ENCODE data around the gene C4orf33. TPM values are rescaled to one million over a fixed set of nuclear protein-coding genes. Genes with fewer than 3 reads are reported as not detected.
A peak's percentile ranks its signal among the peaks of the same experiment; 100 is the strongest.
"Not testable (repeated sequence)": the region's sequence is repeated elsewhere in the genome, so short reads cannot be mapped to it uniquely, and the experiment has no call there.

Gene C4orf33
- 10 to 100 TPM; 12.0 to 13.3 (median 12.0) TPM for polyA plus RNA-seq (ENCODE audit: insufficient read length in 3 of 3)
- long read RNA-seq, donor 1, full-length matches to known transcripts, result 2 of 2 reads
- long read RNA-seq, donor 1, partial matches to known transcripts, result 0 of 2 reads
- long read RNA-seq, donor 1, other reads (novel, unspliced or antisense), result 0 of 2 reads
- long read RNA-seq, donor 2, partial matches to known transcripts, result 0 of 1 reads
- long read RNA-seq, donor 2, other reads (novel, unspliced or antisense), result 0 of 1 reads
- long read RNA-seq, donor 3, full-length matches to known transcripts, result 6 of 6 reads
- long read RNA-seq, donor 3, partial matches to known transcripts, result 0 of 6 reads
- long read RNA-seq, donor 3, other reads (novel, unspliced or antisense), result 0 of 6 reads
- long read RNA-seq, donor 4, full-length matches to known transcripts, result 4 of 4 reads
- long read RNA-seq, donor 4, partial matches to known transcripts, result 0 of 4 reads
- long read RNA-seq, donor 4, other reads (novel, unspliced or antisense), result 0 of 4 reads
- long read RNA-seq, donor 5, result 0 reads
- long read RNA-seq, donor 6, full-length matches to known transcripts, result 2 of 2 reads
- long read RNA-seq, donor 6, partial matches to known transcripts, result 0 of 2 reads
- long read RNA-seq, donor 6, other reads (novel, unspliced or antisense), result 0 of 2 reads
- long read RNA-seq, donor 7, full-length matches to known transcripts, result 3 of 3 reads
- long read RNA-seq, donor 7, partial matches to known transcripts, result 0 of 3 reads
- long read RNA-seq, donor 7, other reads (novel, unspliced or antisense), result 0 of 3 reads
- long read RNA-seq, donor 8, result 0 reads
- long read RNA-seq, donor 9, result 0 reads
- long read RNA-seq, donor 10, full-length matches to known transcripts, result 4 of 4 reads
- long read RNA-seq, donor 10, partial matches to known transcripts, result 0 of 4 reads
- long read RNA-seq, donor 10, other reads (novel, unspliced or antisense), result 0 of 4 reads
- long read RNA-seq, donor 11, partial matches to known transcripts, result 0 of 2 reads
- long read RNA-seq, donor 11, other reads (novel, unspliced or antisense), result 0 of 2 reads
- long read RNA-seq, donor 12, full-length matches to known transcripts, result 1 of 1 reads
- long read RNA-seq, donor 12, partial matches to known transcripts, result 0 of 1 reads
- long read RNA-seq, donor 12, other reads (novel, unspliced or antisense), result 0 of 1 reads
- long read RNA-seq, donor 13, result 0 reads
- long read RNA-seq, donor 14, full-length matches to known transcripts, result 1 of 1 reads
- long read RNA-seq, donor 14, partial matches to known transcripts, result 0 of 1 reads
- long read RNA-seq, donor 14, other reads (novel, unspliced or antisense), result 0 of 1 reads
- long read RNA-seq, donor 15, result 0 reads
- long read RNA-seq, donor 16, transcript C4orf33-202 (6 exons, 1,588 nt), result major isoform, 7 of 8 reads
- long read RNA-seq, donor 16, partial matches to known transcripts, result 0 of 8 reads
- long read RNA-seq, donor 16, other reads (novel, unspliced or antisense), result 0 of 8 reads

GRCh38 chr4:129095811-129096454, at the start of gene C4orf33:
Gene C4orf33, plus strand, starts transcription at chr4:129096152. Its CDS starts 6,459 bp downstream, at chr4:129102611.
- peak; percentile 26 to 64 (median 50) for DNase-seq (ENCODE audit: extremely low read depth in 1 of 11, low read depth in 9 of 11, low spot score in 4 of 11)

- DNase-seq (ENCODE audit: extremely low read depth in 1 of 11, low read depth in 9 of 11, low spot score in 4 of 11), result no peak
These were observed 36.9 kb upstream of the C4orf33 start for GRCh38 chr4:129059028-129059427.

DNA sequence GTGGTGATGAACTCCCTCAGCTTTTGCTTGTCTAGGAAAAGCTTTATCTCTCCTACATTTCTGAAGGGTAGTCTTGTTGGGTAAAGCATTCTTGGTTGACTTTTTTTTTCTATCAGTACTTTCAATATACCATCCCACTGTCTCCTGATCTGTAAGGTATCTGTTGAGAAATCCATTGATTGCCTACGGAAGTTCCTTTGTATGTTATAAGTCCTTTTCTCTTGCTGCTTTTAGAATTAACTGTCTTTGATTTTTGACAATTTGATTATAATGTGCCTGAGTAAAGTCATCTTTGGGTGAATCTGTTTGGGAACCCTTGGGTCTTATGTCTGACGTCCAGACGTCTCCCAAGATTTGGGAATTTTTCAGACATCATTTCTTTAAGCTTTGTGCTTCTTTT, 33.4 kb upstream of the C4orf33 start:
- DNase-seq (ENCODE audit: extremely low read depth in 1 of 11, low read depth in 9 of 11, low spot score in 4 of 11), result no peak

- DNase-seq (ENCODE audit: extremely low read depth in 1 of 11, low read depth in 9 of 11, low spot score in 4 of 11), result no peak
These were observed 32.3 kb upstream of the C4orf33 start for GRCh38 chr4:129063640-129064039.

DNA sequence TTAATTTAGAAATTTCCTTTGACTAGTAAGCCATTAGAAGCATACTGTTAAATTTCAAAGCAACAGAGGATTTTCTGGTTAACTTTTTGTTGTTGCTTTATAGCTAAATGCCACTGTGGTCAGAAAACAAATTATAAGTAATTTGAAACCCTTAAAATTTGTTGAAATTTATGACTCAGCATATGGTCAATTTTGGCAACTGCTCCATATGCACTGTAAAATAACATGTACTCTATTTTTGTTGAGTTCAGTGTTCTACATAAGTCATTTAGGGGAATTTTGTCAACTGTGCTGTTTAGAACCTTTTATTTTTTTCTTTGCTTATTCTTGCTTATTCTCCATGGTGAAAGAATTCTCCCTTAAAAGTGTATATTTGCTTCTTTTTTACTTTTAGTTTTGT, 31.2 kb upstream of the C4orf33 start:
- DNase-seq (ENCODE audit: extremely low read depth in 1 of 11, low read depth in 9 of 11, low spot score in 4 of 11), result peak in 2 of 11 donors; percentile 3 to 4

DNA sequence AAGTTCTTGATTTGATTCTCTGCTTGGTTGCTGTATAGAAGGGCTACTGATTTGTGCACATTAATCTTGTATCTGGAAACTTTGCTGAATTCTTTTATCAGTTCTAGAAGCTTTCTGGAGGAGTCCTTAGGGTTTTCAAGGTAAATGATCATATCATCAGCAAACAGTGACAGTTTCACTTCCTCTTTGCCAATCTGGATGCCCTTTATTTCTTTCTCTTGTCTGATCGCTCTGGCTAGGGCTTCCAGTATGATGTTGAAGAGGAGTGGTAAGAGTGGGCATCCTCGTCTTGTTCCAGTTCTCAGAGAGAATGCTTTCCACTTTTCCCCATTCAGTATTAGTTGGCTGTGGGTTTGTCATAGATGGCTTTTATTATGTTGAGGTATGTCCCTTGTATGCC, 26.4 kb upstream of the C4orf33 start:
- DNase-seq (ENCODE audit: extremely low read depth in 1 of 11, low read depth in 9 of 11, low spot score in 4 of 11), result not testable (repeated sequence)

- DNase-seq (ENCODE audit: extremely low read depth in 1 of 11, low read depth in 9 of 11, low spot score in 4 of 11), result no peak
These were observed 18.6 kb upstream of the C4orf33 start for GRCh38 chr4:129077326-129077725.

GRCh38 chr4:129080129-129080528, 15.8 kb upstream of the C4orf33 start:
- DNase-seq (ENCODE audit: extremely low read depth in 1 of 11, low read depth in 9 of 11, low spot score in 4 of 11), result no peak

DNA sequence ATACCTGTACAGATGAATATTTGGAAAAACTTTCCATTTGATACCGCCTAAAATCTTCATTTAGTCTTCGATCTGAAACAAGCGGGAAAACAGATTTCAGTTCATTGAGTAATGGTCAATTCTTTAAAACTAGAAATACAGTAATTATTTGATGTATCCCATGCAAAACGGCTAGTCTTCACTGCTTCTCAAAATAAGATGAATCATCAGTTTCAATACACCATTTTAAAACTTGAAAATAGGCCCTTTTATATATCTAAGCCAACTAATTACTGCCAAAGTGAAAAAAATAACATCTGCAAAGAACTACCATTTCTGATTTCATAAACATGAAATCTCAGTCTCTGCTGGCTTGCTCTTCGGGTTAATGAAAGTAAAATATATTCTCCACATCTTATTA, 13.7 kb upstream of the C4orf33 start:
- DNase-seq (ENCODE audit: extremely low read depth in 1 of 11, low read depth in 9 of 11, low spot score in 4 of 11), result no peak

GRCh38 chr4:129085472-129085871, 10.5 kb upstream of the C4orf33 start:
- DNase-seq (ENCODE audit: extremely low read depth in 1 of 11, low read depth in 9 of 11, low spot score in 4 of 11), result no peak

- no peak for DNase-seq (ENCODE audit: extremely low read depth in 1 of 11, low read depth in 9 of 11, low spot score in 4 of 11)
These were observed 8.4 kb upstream of the C4orf33 start for GRCh38 chr4:129087516-129087915.

- DNase-seq (ENCODE audit: extremely low read depth in 1 of 11, low read depth in 9 of 11, low spot score in 4 of 11), result peak in 6 of 11 donors; percentile 12 to 28 (median 18)
These were observed 3.2 kb upstream of the C4orf33 start for GRCh38 chr4:129092631-129093190.

DNA sequence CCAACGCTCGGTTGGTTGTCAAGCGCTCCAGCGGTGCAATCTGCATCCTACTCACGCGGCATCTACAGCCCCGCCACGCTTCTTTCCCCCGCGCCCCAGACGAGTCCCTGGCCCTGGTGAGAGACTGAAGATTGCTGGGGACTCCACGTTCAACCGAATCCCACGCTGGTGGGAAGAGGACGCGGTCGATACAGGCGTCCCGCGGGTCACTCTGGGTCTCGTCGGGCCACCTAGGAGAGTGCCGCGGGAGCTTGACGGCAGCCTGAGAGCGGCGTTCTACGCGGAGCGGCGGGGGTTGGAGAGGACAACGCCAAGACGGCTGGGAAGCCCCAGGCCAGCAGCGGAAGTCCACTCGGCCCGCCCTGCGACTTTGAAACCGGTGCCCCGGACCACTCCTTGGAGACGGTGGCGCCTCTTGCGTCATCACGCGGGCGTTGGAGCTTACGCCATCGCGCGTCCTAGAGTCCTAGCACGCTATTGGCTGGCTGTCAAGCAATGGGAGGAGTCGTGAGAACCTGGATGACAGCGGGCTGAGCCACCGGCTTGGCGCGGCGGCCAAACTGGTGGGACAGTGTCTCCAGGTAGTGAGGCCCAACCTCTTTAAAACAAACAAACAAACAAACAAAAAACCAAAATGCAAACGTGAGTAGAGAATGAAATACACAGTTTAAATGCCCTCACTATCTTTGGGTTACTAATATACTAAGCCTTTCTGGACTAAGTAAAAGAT, 2.6 kb upstream of the C4orf33 start, which contains the start of gene SCLT1:
SCLT1 (minus strand) TSS at position 349 of the 730 bp plus-strand sequence. CDS start 436 bp downstream, outside the sequence.
- peak; percentile 95 to 99 (median 98) for DNase-seq (ENCODE audit: extremely low read depth in 1 of 11, low read depth in 9 of 11, low spot score in 4 of 11)

DNA sequence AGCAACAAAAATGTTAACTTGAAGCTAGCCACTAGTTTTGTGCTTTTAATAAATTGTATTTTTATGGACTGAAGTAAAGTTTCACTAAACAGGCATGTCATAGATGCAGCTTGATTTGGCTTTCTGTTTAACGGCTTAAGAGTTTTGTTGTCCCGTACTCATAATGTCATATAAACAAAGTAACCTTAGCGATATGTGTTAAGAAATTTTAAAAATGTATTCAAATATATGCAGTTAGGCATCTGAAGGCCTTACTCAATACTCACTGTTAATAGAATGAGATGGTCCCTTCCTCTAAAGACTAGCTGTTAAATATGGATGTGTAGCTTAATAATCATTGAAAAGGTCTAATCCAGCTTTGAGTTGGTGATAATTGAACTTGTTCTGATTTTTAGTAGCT, 1.6 kb upstream of the C4orf33 start:
- DNase-seq (ENCODE audit: extremely low read depth in 1 of 11, low read depth in 9 of 11, low spot score in 4 of 11), result no peak

DNA sequence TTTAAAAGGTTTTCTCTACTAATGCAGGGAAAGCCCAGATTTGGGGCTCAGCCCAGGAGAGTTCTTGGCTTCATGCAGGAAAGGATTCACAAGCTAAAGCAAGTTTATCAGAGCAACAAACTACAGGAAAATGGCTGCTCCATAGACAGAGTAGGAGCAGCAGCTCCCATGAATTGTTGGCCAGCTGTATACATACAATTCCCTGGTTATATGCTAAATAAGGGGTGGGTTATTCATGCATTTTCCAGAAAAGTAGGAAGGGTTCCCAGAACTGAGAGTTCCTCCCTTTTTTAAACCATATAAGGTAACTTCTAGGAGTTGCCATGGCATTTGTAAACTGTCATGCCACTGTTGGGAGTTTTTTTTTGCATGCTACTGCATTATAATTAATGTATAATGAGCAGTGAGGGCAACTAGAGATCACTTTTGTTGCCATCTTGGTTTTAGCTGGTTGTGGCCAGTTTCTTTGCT, 2.6 kb downstream of the C4orf33 start:
- DNase-seq (ENCODE audit: extremely low read depth in 1 of 11, low read depth in 9 of 11, low spot score in 4 of 11), result no peak

DNA sequence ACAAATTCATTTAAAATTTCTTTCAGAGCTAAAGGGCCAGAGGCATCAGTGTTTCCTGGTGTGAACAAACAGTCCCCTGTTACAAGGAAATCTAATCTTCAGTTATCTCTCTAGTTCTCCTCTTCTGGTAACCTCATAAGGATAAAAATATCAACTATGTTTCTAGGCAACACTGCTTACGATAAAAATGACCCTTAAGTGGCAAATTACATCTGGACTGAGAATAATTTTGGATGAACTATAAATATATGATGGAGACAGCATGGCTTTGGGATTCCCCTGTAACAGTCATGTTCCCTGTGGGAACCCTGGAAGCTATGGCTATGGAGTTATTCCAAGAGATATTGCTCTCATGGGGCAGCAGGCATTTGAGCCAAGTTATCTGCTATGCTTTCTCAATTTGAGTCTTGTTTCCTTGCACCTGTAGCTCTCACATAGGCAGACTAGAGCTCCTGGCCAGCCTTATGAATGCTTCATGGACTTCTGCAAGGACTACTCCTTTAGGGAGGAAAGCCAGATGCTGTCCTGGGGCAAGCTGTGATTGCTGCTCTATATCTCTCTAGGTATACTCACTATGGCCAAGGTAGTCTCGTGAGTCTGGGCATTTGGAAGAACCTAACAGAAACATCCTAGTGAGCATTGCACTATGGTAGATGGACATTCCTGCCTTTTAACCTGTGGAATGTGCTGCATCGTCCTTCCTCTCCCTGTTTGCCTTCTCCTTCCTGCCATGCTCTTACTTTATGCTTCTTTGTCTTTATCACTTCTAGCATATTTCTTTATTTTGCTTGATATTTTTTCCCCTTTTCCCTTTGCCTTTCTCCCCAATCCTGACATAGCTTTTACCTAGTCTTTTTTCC, 14.2 kb downstream of the C4orf33 start:
- DNase-seq (ENCODE audit: extremely low read depth in 1 of 11, low read depth in 9 of 11, low spot score in 4 of 11), result no peak
